Measurements from ENCODE around the gene RHBG. TPM values are rescaled to one million over a fixed set of nuclear protein-coding genes. Genes with fewer than 3 reads are reported as not detected.
"Not testable (repeated sequence)": the region's sequence is repeated elsewhere in the genome, so short reads cannot be mapped to it uniquely, and the experiment has no call there.

Gene RHBG
- total RNA-seq, 1 experiment from 2014 or later = 0.06 TPM

GRCh38 chr1:156360534-156360933, 8.5 kb upstream of the RHBG start:
- no peak for DNase-seq (ENCODE audit: low spot score)

GRCh38 chr1:156365754-156366153, 3.3 kb upstream of the RHBG start:
- DNase-seq (ENCODE audit: low spot score) = no peak

- DNase-seq (ENCODE audit: low spot score) = no peak
Observed at GRCh38 chr1:156366378-156367166, 2.4 kb upstream of the RHBG start.

GRCh38 chr1:156367383-156368156, 1.4 kb upstream of the RHBG start:
- no peak for DNase-seq (ENCODE audit: low spot score)

GRCh38 chr1:156368157-156368658, 803 bp upstream of the RHBG start:
- no peak for DNase-seq (ENCODE audit: low spot score)

- not testable (repeated sequence) for DNase-seq (ENCODE audit: low spot score)
Observed at GRCh38 chr1:156369685-156370286, 775 bp downstream of the RHBG start.

- no peak for DNase-seq (ENCODE audit: low spot score)
Observed at GRCh38 chr1:156371553-156372264, 2.7 kb downstream of the RHBG start.

GRCh38 chr1:156372265-156372586, 3.2 kb downstream of the RHBG start:
- DNase-seq (ENCODE audit: low spot score) = no peak

GRCh38 chr1:156372876-156373275, 3.9 kb downstream of the RHBG start:
- DNase-seq (ENCODE audit: low spot score) = no peak

GRCh38 chr1:156373546-156373945, 4.5 kb downstream of the RHBG start:
- DNase-seq (ENCODE audit: low spot score) = no peak

- DNase-seq (ENCODE audit: low spot score) = no peak
Observed at GRCh38 chr1:156376146-156376545, 7.1 kb downstream of the RHBG start.

GRCh38 chr1:156376958-156377919, 8.2 kb downstream of the RHBG start:
- DNase-seq (ENCODE audit: low spot score) = no peak

GRCh38 chr1:156378557-156378956, 9.5 kb downstream of the RHBG start:
- no peak for DNase-seq (ENCODE audit: low spot score)

- DNase-seq (ENCODE audit: low spot score) = peak; percentile 54
Observed at GRCh38 chr1:156379420-156380165, 10.6 kb downstream of the RHBG start.

- no peak for DNase-seq (ENCODE audit: low spot score)
Observed at GRCh38 chr1:156382561-156382960, 13.6 kb downstream of the RHBG start.

GRCh38 chr1:156383023-156383422, 14.0 kb downstream of the RHBG start:
- DNase-seq (ENCODE audit: low spot score) = peak; percentile 66

GRCh38 chr1:156384007-156384406, 15.0 kb downstream of the RHBG start:
- DNase-seq (ENCODE audit: low spot score) = no peak

- DNase-seq (ENCODE audit: low spot score) = no peak
Observed at GRCh38 chr1:156384658-156385057, 15.6 kb downstream of the RHBG start.

- DNase-seq (ENCODE audit: low spot score) = peak; percentile 60
Observed at GRCh38 chr1:156385534-156386031, 16.6 kb downstream of the RHBG start.
